ENCODE measurements around the gene CCND1. TPM values are rescaled to one million over a fixed set of nuclear protein-coding genes. Genes with fewer than 3 reads are reported as not detected.

CCND1 gene
- total and polyA plus RNA-seq, 2 of the 8 experiments (the other 6 are each of a cell fraction or from before 2014, with no cell fraction given) = 64.5 to 170 TPM

GRCh38 chr11:69604055-69604454 lies 36.9 kb upstream of the CCND1 start:
- no peaks in the 10 kb centered on the region for H4K20me1 ChIP-seq (replicated peaks in 1 of 2; ENCODE audit: control insufficient read depth in 1 of 2, insufficient read depth in 2 of 2, low read length in 2 of 2)
- CTCF ChIA-PET (ENCODE audit: partially characterized antibody) = interaction anchor here (1.0 to 1.2 kb wide), 2 partner anchors 54 to 448 kb away, joined by 3 to 4 read pairs; partner anchors contain the start of gene SMIM38

More at GRCh38 chr11:69604055-69604454, 36.9 kb upstream of the CCND1 start:
- no peak overlapping the region for H4K5ac ChIP-seq (ENCODE audit: insufficient read length, low read depth, low read length)
- no peak overlapping the region for H4K91ac ChIP-seq (replicated peaks; ENCODE audit: insufficient read length, low read length)
- no peak overlapping the region for H3K4ac ChIP-seq (replicated peaks; ENCODE audit: insufficient read length, low read depth, low read length)
- H3K23me2 ChIP-seq (ENCODE audit: low read depth, low read length) = no peaks in the 10 kb centered on the region
- no peak overlapping the region for H2BK5ac ChIP-seq (ENCODE audit: low read depth, low read length)
- no peak overlapping the region for H2BK15ac ChIP-seq (ENCODE audit: low read length)
- H3K36me3 ChIP-seq (ENCODE audit: control insufficient read depth in 2 of 4, insufficient read depth in 4 of 4, low read length in 3 of 4) = no peaks in the 10 kb centered on the region
- DNase-seq (ENCODE audit: low read depth in 1 of 2, low spot score in 2 of 2) (no peak), FAIRE-seq (no peak)
- H3K56ac ChIP-seq (replicated peaks; ENCODE audit: insufficient read length, low read depth, low read length) = no peak overlapping the region
- H3K79me1 ChIP-seq (ENCODE audit: low read depth, low read length) = no peaks in the 10 kb centered on the region
- H3K4me2 ChIP-seq (ENCODE audit: insufficient read depth in 1 of 2, low read depth in 2 of 2, low read length in 2 of 2) = no peak overlapping the region; a peak in 1 of 4 replicates
- H3K23ac ChIP-seq (ENCODE audit: insufficient read length) = no peak overlapping the region
- no peak overlapping the region for H2AK5ac ChIP-seq (ENCODE audit: low read depth, low read length)
- H2BK12ac ChIP-seq (ENCODE audit: low read depth, low read length) = no peak overlapping the region
- no peak overlapping the region for H3K18ac ChIP-seq (ENCODE audit: extremely low read depth, low read length)
- POLR2A ChIA-PET (ENCODE audit: partially characterized antibody) = interaction anchor here (1.6 kb wide), 1 partner anchor 35 kb away, joined by 3 read pairs; no protein-coding TSS in a partner anchor
- no peak overlapping the region for H3K9ac ChIP-seq (replicated peaks in 1 of 4; ENCODE audit: extremely low read depth in 1 of 4, low read depth in 3 of 4, low read length in 3 of 4)
- H2BK20ac ChIP-seq (ENCODE audit: low read length) = no peak overlapping the region
- H3K79me2 ChIP-seq (ENCODE audit: control insufficient read depth in 1 of 2, insufficient read depth in 2 of 2, low read length in 2 of 2) = no peaks in the 10 kb centered on the region
- no peak overlapping the region for H4K8ac ChIP-seq (ENCODE audit: extremely low read depth, insufficient read depth, low read length)
- H2AFZ ChIP-seq (ENCODE audit: low read length) = no peak overlapping the region
- no peak overlapping the region for H3K27ac ChIP-seq (ENCODE audit: low read depth, low read length)
- TF ChIP-seq JUN (IDR thresholded peaks at IDR 0.05; ENCODE audit: low read depth, low read length) (no peak), CHD1 (IDR thresholded peaks at IDR 0.05; ENCODE audit: low read depth, low read length) (no peak), GABPA (IDR thresholded peaks at IDR 0.05; ENCODE audit: borderline replicate concordance, insufficient read depth, low read length) (no peak)
- peaks cover 0 to 2% (median 0%) of the 10 kb centered on the region in 4 experiments; a peak in 3 of 7 replicates for H3K27me3 ChIP-seq (replicated peaks in 1 of 4; ENCODE audit: control insufficient read depth in 3 of 4, extremely low read depth in 1 of 4, insufficient read depth in 3 of 4, low read length in 3 of 4)
- H3K9me3 ChIP-seq (ENCODE audit: insufficient read depth in 2 of 2, low read depth in 1 of 2, low read length in 1 of 2) = peaks cover 4 to 7% of the 10 kb centered on the region in 2 experiments; a peak in 3 of 4 replicates
- 90% methylated on average over 7 of the region's 7 CpGs; no CpG with 5 or more reads in 1 of the 2 experiments for WGBS, 2 experiments (ENCODE audit: extremely low coverage in 1 of 2, insufficient coverage in 1 of 2, insufficient read length in 1 of 2, insufficient replicate concordance in 2 of 2, low coverage in 1 of 2, low lambda C conversion rate in 2 of 2, missing lambda C conversion rate in 1 of 2)
- H3K4me1 ChIP-seq (replicated peaks in 1 of 4; ENCODE audit: control insufficient read depth in 3 of 4, insufficient read depth in 4 of 4, low read length in 3 of 4) = peaks cover 6 to 15% (median 8%) of the 10 kb centered on the region in 4 experiments
- H3K14ac ChIP-seq (ENCODE audit: insufficient read length) = no peak overlapping the region
- no peak overlapping the region for H3K4me3 ChIP-seq (ENCODE audit: extremely low read depth in 1 of 4, insufficient read depth in 2 of 4, low read depth in 3 of 4, low read length in 4 of 4)
- H2BK120ac ChIP-seq (replicated peaks; ENCODE audit: low read depth, low read length) = no peak overlapping the region

Measured in H1 (cell line).